H9 (cell line): ENCODE measurements around the gene AMER1. TPM values are rescaled to one million over a fixed set of nuclear protein-coding genes. Genes with fewer than 3 reads are reported as not detected.

Experiments used
- DNase-seq: peaks from one replicate; pipeline ENCODE4 v3.0.0-alpha.2; 2017
- H2AFZ ChIP-seq: one replicate; pipeline ENCODE4 v1.6.1; 2013; ENCODE audit warnings: mild to moderate bottlenecking, low read length, control low read depth, moderate library complexity
- H2AK5ac ChIP-seq: 2 replicates; pipeline ENCODE4 v1.6.1; 2013; ENCODE audit warnings: low read length, control low read depth, mixed read lengths; ENCODE audit not compliant: insufficient read length
- H2BK120ac ChIP-seq: one replicate; pipeline ENCODE4 v1.6.1; 2013; ENCODE audit warnings: low read depth, mild to moderate bottlenecking, low read length, control low read depth, inconsistent platforms; ENCODE audit not compliant: poor library complexity, severe bottlenecking
- H2BK12ac ChIP-seq: 2 replicates; pipeline ENCODE4 v1.6.1; 2013; ENCODE audit warnings: low read length, control low read depth, mixed read lengths, low read depth; ENCODE audit not compliant: insufficient read length
- H2BK15ac ChIP-seq: 2 replicates; pipeline ENCODE4 v1.6.1; 2013; ENCODE audit warnings: low read depth, low read length, control low read depth
- H2BK20ac ChIP-seq: one replicate; pipeline ENCODE4 v1.6.1; 2013; ENCODE audit warnings: low read depth, mild to moderate bottlenecking, low read length, control low read depth, inconsistent platforms; ENCODE audit not compliant: poor library complexity, severe bottlenecking
- H2BK5ac ChIP-seq: 2 replicates; pipeline ENCODE4 v1.6.1; 2013; ENCODE audit warnings: low read length, control low read depth, mixed read lengths; ENCODE audit not compliant: insufficient read length
- H3K14ac ChIP-seq: 2 replicates; pipeline ENCODE4 v1.6.1; 2013; ENCODE audit warnings: low read length, control low read depth; ENCODE audit not compliant: insufficient read depth
- H3K18ac ChIP-seq: 2 replicates; pipeline ENCODE4 v1.6.1; 2013; ENCODE audit warnings: low read depth, mild to moderate bottlenecking, mixed read lengths, low read length, control low read depth; ENCODE audit not compliant: insufficient read length
- H3K23ac ChIP-seq: 2 replicates; pipeline ENCODE4 v1.6.1; 2013; ENCODE audit warnings: low read length, control low read depth, mixed read lengths, low read depth; ENCODE audit not compliant: insufficient read length
- H3K23me2 ChIP-seq: 2 replicates; pipeline ENCODE4 v1.6.1; 2013; ENCODE audit warnings: low read depth, mild to moderate bottlenecking, mixed read lengths, low read length, control low read depth; ENCODE audit not compliant: insufficient read length, poor library complexity, severe bottlenecking
- H3K27ac ChIP-seq: 2 replicates; pipeline ENCODE4 v1.5.1; 2013; ENCODE audit warnings: low read length, control low read depth, mixed read lengths, low read depth; ENCODE audit not compliant: insufficient read length
- H3K27me3 ChIP-seq: 2 replicates; pipeline ENCODE4 v1.6.1; 2013; ENCODE audit warnings: low read length, control low read depth, inconsistent platforms; ENCODE audit not compliant: insufficient read depth
- H3K4ac ChIP-seq: 2 replicates; pipeline ENCODE4 v1.6.1; 2013; ENCODE audit warnings: low read depth, mild to moderate bottlenecking, control low read depth, inconsistent platforms, low read length, moderate library complexity
- H3K4me1 ChIP-seq: 2 replicates; pipeline ENCODE4 v1.6.1; 2013; ENCODE audit warnings: low read length, control low read depth, inconsistent platforms; ENCODE audit not compliant: insufficient read depth
- H3K4me2 ChIP-seq: 2 replicates; pipeline ENCODE4 v1.6.1; 2013; ENCODE audit warnings: low read length, control low read depth, mixed read lengths; ENCODE audit not compliant: insufficient read length, insufficient read depth
- H3K56ac ChIP-seq: 2 replicates; pipeline ENCODE4 v1.6.1; 2013; ENCODE audit warnings: low read depth, mild to moderate bottlenecking, mixed read lengths, low read length, control low read depth; ENCODE audit not compliant: insufficient read length
- H3K79me1 ChIP-seq: 2 replicates; pipeline ENCODE4 v1.6.1; 2013; ENCODE audit warnings: low read depth, mild to moderate bottlenecking, moderate library complexity, low read length, control low read depth, inconsistent platforms; ENCODE audit not compliant: insufficient read depth, poor library complexity, severe bottlenecking
- H3K79me2 ChIP-seq: 2 replicates; pipeline ENCODE4 v1.6.1; 2013; ENCODE audit warnings: low read length, control low read depth, inconsistent platforms; ENCODE audit not compliant: insufficient read depth
- H3K9ac ChIP-seq: 2 replicates; pipeline ENCODE4 v1.6.1; 2013; ENCODE audit warnings: low read length, control low read depth, mixed read lengths; ENCODE audit not compliant: insufficient read length; ENCODE audit errors: extremely low read depth
- H3K9me3 ChIP-seq: one replicate; pipeline ENCODE4 v1.6.1; 2013; ENCODE audit warnings: low read depth, low read length, inconsistent platforms; ENCODE audit not compliant: control insufficient read depth
- H3T11ph ChIP-seq: one replicate; pipeline ENCODE4 v1.6.1; 2013; ENCODE audit warnings: mild to moderate bottlenecking, low read length, control low read depth, inconsistent platforms
- H4K20me1 ChIP-seq: one replicate; pipeline ENCODE4 v1.6.1; 2013; ENCODE audit not compliant: control insufficient read depth, insufficient read length, insufficient read depth
- H4K5ac ChIP-seq: 2 replicates; pipeline ENCODE4 v1.6.1; 2013; ENCODE audit warnings: low read depth, mild to moderate bottlenecking, mixed read lengths, low read length, control low read depth; ENCODE audit not compliant: insufficient read length
- H4K8ac ChIP-seq: replicated peaks from 2 replicates; pipeline ENCODE4 v1.6.1; 2013; ENCODE audit warnings: low read length, control low read depth, mixed read lengths, low read depth; ENCODE audit not compliant: insufficient read length
- H4K91ac ChIP-seq: 2 replicates; pipeline ENCODE4 v1.6.1; 2013; ENCODE audit warnings: low read depth, mild to moderate bottlenecking, moderate library complexity, mixed read lengths, low read length, control low read depth; ENCODE audit not compliant: insufficient read length
- H3K27ac Mint-ChIP-seq, 3 experiments: 2 replicates in 2 of 3; 3 replicates in 1 of 3; pipeline ENCODE4 v1.8.0; 2020 to 2021; ENCODE audit warnings: mixed read lengths in 3 of 3, mild to moderate bottlenecking in 1 of 3, moderate library complexity in 1 of 3
- H3K27me3 Mint-ChIP-seq: 2 replicates; pipeline ENCODE4 v1.8.0; 2021; ENCODE audit warnings: low read depth, mild to moderate bottlenecking, moderate library complexity, mixed read lengths
- H3K36me3 Mint-ChIP-seq, 3 experiments: 2 replicates in 2 of 3; 3 replicates in 1 of 3; pipeline ENCODE4 v1.8.0; 2020 to 2021; ENCODE audit warnings: low read depth in 3 of 3, mixed read lengths in 3 of 3; ENCODE audit not compliant: insufficient read depth in 1 of 3
- H3K4me1 Mint-ChIP-seq, 2 experiments: 2 replicates each; pipeline ENCODE4 v1.8.0; 2020; ENCODE audit warnings: mixed read lengths in 2 of 2
- H3K4me3 Mint-ChIP-seq, 2 experiments: 2 replicates in 1 of 2; 3 replicates in 1 of 2; pipeline ENCODE4 v1.8.0; 2020 to 2021; ENCODE audit warnings: mild to moderate bottlenecking in 2 of 2, mixed read lengths in 2 of 2, moderate library complexity in 1 of 2
- H3K9me3 Mint-ChIP-seq, 2 experiments: 2 replicates in 1 of 2; 3 replicates in 1 of 2; pipeline ENCODE4 v1.8.0; 2020; ENCODE audit warnings: mild to moderate bottlenecking in 2 of 2, mixed read lengths in 2 of 2, moderate library complexity in 1 of 2
- CTCF ChIP-seq: fragments of 200-600 bp; sonication (generic); conservative IDR thresholded peaks from 3 replicates; pipeline ENCODE4 v1.8.0; 2021; ENCODE audit warnings: antibody characterized with exemption, mild to moderate bottlenecking
- WGBS: extraction: QIAGEN DNeasy Blood & Tissue Kit; methylation state at CpG from one replicate; pipeline ENCODE4 v1.1.7; 2013; ENCODE audit warnings: missing lambda C conversion rate, low lambda C conversion rate, mixed read lengths; ENCODE audit not compliant: insufficient read length; ENCODE audit errors: extremely low coverage; 5-methylcytosine and 5-hydroxymethylcytosine counted together
- total RNA-seq: library from RNA; stranded (reverse); gene quantifications from 2 replicates; pipeline ENCODE4 v1.2.1, GENCODE V29; 2021

AMER1 gene
- total RNA-seq, 1 experiment from 2014 or later: 6.2 TPM

GRCh38 chrX:64204252-64204651 lies 1.3 kb downstream of the AMER1 start:
- Mint-ChIP-seq H3K36me3 (peaks cover 0 to 7% (median 0%) of the 10 kb centered on the region in 3 experiments; a peak in 2 of 7 replicates), H3K27ac (peak overlapping the region in 1 of 3 experiments; percentile 93; a peak in 1 of 7 replicates), H3K4me3 (peak overlapping the region; percentile 67 to 82), H3K9me3 (peaks cover 59 to 68% of the 10 kb centered on the region in 2 experiments), H3K4me1 (peaks cover 2 to 18% of the 10 kb centered on the region in 2 experiments; a peak in 3 of 4 replicates), H3K27me3 (peaks cover 33% of the 10 kb centered on the region)
- no peak overlapping the region for H2BK20ac ChIP-seq
- H2BK120ac ChIP-seq: no peak overlapping the region
- H3T11ph ChIP-seq: no peak overlapping the region
- WGBS: no CpG with 5 or more reads among the region's 23 CpGs
- no peak for TF ChIP-seq CTCF
- peaks cover 5% of the 10 kb centered on the region for H3K23me2 ChIP-seq
- H3K4me2 ChIP-seq: peak overlapping the region; percentile 66
- H4K91ac ChIP-seq: no peak overlapping the region
- peaks cover 3% of the 10 kb centered on the region for H3K79me1 ChIP-seq
- no peak overlapping the region for H3K23ac ChIP-seq
- no peak overlapping the region for H3K56ac ChIP-seq
- H3K14ac ChIP-seq: no peak overlapping the region
- no peak overlapping the region for H4K5ac ChIP-seq
- H2BK15ac ChIP-seq: no peak overlapping the region
- no peaks in the 10 kb centered on the region; the same call in 1 of the 2 replicates for H3K27me3 ChIP-seq
- H2BK5ac ChIP-seq: no peak overlapping the region
- no peak overlapping the region for H2AFZ ChIP-seq
- no peak overlapping the region for H2AK5ac ChIP-seq
- H3K79me2 ChIP-seq: no peaks in the 10 kb centered on the region
- peak; percentile 27 for DNase-seq
- H2BK12ac ChIP-seq: no peak overlapping the region
- H3K18ac ChIP-seq: no peak overlapping the region
- H3K27ac ChIP-seq: no peak overlapping the region
- H3K4me1 ChIP-seq: no peaks in the 10 kb centered on the region
- no peak overlapping the region for H4K8ac ChIP-seq
- no peak overlapping the region for H3K4ac ChIP-seq
- no peak overlapping the region for H3K9ac ChIP-seq
- no peaks in the 10 kb centered on the region for H4K20me1 ChIP-seq
- peaks cover 27% of the 10 kb centered on the region for H3K9me3 ChIP-seq
